ENCODE data around the gene RIN1. TPM values are rescaled to one million over a fixed set of nuclear protein-coding genes. Genes with fewer than 3 reads are reported as not detected.

RIN1 gene
- polyA plus RNA-seq, 1 experiment = 6.7 TPM

DNA sequence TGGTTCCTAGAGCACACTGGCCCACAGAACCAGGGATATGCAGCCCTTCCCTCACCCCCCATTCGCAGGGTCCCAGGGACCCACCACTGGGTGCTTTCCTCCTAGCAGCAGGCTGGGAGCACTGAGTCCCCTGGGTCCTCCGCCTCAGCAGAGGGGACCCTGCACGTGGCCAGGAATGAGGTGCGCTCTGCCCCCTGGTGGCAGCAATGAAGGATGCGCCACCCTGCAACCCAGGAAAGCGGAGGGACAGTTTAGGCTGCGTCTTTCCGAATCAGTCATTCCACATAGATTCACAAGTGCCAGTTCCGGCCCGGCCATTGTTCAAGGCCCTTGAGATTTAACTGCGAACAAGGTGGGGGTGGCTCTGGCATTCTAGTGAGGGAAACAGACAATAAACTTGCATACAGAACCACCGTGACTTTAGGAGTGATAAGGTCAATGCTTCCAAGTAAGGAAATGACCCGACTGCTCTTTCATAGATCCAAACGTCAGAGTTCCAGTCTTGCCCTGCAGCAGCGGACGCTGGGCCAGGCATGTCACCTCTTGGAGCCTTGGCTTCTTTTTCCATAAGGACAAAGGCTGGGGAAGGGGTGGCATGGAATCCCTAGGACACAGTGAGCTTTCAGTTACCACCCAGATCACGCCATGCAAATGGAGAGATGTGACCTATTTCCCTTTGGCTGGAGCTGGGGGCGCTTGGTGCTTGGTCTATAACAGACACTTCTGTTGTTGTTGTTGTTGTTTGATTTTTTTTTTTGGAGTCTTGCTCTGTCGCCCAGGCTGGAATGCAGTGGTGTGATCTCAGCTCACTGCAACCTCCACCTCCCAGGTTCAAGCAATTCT is 7.7 kb downstream of the RIN1 start:
- Histone ChIP-seq H3K27me3 (ENCODE audit: control insufficient read depth, insufficient read depth, low read length) (no peaks in the 10 kb centered on the region), H3K9me3 (ENCODE audit: control insufficient read depth, insufficient read depth, low read length) (no peaks in the 10 kb centered on the region), H3K27ac (ENCODE audit: low read depth, low read length) (peak overlapping the region; percentile 89), H3K4me3 (ENCODE audit: low read depth, low read length) (no peak overlapping the region)
- no peak for DNase-seq (ENCODE audit: low read depth, low spot score)
- TF ChIP-seq, protein P1, sequence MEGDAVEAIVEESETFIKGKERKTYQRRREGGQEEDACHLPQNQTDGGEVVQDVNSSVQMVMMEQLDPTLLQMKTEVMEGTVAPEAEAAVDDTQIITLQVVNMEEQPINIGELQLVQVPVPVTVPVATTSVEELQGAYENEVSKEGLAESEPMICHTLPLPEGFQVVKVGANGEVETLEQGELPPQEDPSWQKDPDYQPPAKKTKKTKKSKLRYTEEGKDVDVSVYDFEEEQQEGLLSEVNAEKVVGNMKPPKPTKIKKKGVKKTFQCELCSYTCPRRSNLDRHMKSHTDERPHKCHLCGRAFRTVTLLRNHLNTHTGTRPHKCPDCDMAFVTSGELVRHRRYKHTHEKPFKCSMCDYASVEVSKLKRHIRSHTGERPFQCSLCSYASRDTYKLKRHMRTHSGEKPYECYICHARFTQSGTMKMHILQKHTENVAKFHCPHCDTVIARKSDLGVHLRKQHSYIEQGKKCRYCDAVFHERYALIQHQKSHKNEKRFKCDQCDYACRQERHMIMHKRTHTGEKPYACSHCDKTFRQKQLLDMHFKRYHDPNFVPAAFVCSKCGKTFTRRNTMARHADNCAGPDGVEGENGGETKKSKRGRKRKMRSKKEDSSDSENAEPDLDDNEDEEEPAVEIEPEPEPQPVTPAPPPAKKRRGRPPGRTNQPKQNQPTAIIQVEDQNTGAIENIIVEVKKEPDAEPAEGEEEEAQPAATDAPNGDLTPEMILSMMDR (IDR thresholded peaks at IDR 0.05; ENCODE audit: low read depth, low read length) = peak; percentile 94
- POLR2A ChIA-PET = interaction anchor here (0.8 to 1.4 kb wide), 2 partner anchors 12 to 16 kb away, joined by 10 to 18 read pairs; partner anchors contain the start of gene CD248
- CTCF ChIA-PET = interaction anchor here (0.7 to 6.0 kb wide), 6 partner anchors 11 to 635 kb away, joined by 3 to 62 read pairs (median 4); no protein-coding TSS in a partner anchor

DNA sequence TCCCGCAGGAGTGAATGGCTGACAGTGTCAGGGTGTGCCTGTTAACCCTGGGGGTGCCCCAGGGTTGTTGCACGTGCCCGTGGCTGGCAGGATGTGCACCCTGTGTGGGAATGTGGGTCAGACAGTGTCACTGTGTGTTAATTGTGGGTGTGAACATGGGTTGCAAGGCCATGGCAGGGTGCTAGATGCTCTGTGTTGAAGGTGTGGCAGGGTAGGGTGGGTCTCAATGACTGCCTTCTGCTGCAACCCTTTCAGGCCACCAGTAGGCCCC is 8.3 kb downstream of the RIN1 start:
- peak overlapping the region; percentile 89 for H3K27ac ChIP-seq (ENCODE audit: low read depth, low read length)
- no peaks in the 10 kb centered on the region for H3K27me3 ChIP-seq (ENCODE audit: control insufficient read depth, insufficient read depth, low read length)
- no peak for DNase-seq (ENCODE audit: low read depth, low spot score)
- ChIA-PET POLR2A (no interaction called here), CTCF (no interaction called here)
- no peaks in the 10 kb centered on the region for H3K9me3 ChIP-seq (ENCODE audit: control insufficient read depth, insufficient read depth, low read length)
- TF ChIP-seq, protein P1 (IDR thresholded peaks at IDR 0.05; ENCODE audit: low read depth, low read length) = no peak
- no peak overlapping the region for H3K4me3 ChIP-seq (ENCODE audit: low read depth, low read length)

DNA sequence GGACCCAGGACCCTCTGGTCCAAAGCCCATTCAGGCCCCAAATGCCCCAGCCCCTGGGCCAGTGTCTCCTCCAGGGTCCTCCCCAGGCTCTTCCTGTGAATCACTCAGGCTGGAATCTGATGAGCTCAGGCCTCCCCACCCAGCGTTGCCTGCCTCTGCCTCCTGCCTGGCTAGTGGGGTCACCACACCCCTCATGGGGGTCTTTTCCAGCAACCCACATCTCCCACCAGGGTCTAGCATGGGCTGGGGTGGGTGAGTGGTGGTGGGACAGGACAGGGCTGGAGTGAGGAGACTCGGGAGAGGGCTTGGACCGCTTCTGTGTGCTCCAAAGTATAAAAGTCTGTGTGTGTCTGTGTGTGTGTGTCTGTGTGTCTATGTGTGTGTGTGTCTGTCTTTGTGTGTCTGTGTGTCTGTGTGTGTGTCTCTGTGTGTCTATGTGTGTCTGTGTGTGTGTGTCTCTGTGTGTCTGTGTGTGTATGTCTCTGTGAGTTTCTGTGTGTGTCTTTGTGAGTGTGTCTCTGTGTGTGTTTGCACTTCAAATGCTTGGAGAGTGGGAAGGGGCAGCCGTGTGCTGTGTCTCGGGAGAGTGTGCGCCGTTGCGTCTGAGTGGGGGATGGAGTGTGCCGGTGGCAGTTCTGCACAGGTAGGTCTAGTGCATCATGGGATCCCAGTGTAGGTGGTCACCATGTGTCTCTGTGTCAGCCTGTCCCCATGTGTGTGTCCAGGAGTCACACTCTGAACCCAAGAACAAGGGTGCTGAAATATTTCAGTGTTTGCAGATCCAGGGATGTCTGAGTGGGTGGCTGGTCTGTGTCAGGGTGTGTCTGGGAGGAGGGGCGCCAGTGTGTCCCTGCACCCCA is 8.8 kb downstream of the RIN1 start:
- TF ChIP-seq, protein P1 (IDR thresholded peaks at IDR 0.05; ENCODE audit: low read depth, low read length) = 0 out of 2 replicates have a peak, but pooled peaks have one; percentile 25
- DNase-seq (ENCODE audit: low read depth, low spot score) = no peak
- ChIA-PET POLR2A (interaction anchor here (0.6 to 1.8 kb wide), 8 partner anchors 9 to 139 kb away, joined by 3 to 28 read pairs (median 4); partner anchors contain the start of genes BRMS1, CD248 and RIN1), CTCF (interaction anchor here (0.8 to 1.6 kb wide), 4 partner anchors 9 to 16 kb away, joined by 5 to 14 read pairs (median 8); partner anchors contain the start of genes CD248 and RIN1)
- Histone ChIP-seq H3K27ac (ENCODE audit: low read depth, low read length) (peak overlapping the region; percentile 89), H3K4me3 (ENCODE audit: low read depth, low read length) (no peak overlapping the region), H3K27me3 (ENCODE audit: control insufficient read depth, insufficient read depth, low read length) (no peaks in the 10 kb centered on the region), H3K9me3 (ENCODE audit: control insufficient read depth, insufficient read depth, low read length) (no peaks in the 10 kb centered on the region; the same call in 1 of the 2 replicates)

DNA sequence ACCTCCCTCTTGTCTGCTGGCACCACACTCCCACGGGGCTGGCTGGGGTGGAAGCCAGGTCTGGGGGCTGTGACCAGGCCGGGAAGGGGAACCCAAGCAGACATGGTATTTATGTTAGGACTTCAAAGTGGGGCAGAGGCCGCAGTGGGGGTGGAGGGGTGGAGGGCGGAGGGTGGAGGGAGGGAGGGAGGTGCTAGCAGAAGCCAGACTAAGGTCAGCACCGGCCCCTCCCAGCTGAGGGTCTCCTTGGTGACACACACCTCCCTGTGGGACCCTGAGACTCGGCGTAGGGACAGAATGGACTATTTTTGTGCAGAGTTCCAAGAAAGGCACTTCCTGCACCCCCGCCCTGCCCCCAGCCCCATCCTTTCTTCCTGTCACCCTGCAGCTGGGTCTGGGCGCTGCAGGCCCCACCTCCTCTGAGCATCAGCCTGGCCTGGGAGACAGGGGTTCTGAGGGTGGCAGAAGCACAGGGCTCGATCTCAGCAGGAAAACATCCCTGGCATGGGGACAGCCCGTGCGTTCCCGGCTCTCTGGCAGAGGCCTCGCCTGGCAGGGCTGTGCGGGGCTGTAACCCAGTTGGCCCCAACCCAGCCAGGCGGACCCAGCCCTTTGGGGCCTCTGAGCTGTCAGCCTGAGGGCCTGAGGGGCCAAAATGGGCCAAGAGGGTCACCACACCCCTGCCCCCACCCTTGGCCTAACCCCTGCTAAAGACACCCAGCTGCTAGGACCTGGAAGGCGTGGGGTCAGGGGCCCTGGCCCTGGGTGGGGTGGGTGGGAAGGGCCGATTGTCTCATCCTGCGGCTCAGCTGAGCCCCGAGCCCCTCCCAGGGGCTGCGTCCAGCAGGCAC is 9.7 kb downstream of the RIN1 start:
- ChIA-PET POLR2A (interaction anchor here (0.6 to 1.8 kb wide), 8 partner anchors 9 to 140 kb away, joined by 3 to 28 read pairs (median 4); partner anchors contain the start of genes BRMS1, CD248 and RIN1), CTCF (interaction anchor here (0.8 to 1.6 kb wide), 4 partner anchors 9 to 15 kb away, joined by 5 to 14 read pairs (median 8); partner anchors contain the start of genes CD248 and RIN1)
- H3K4me3 ChIP-seq (ENCODE audit: low read depth, low read length) = no peak overlapping the region
- H3K27ac ChIP-seq (ENCODE audit: low read depth, low read length) = peak overlapping the region; percentile 89
- no peaks in the 10 kb centered on the region; the same call in 1 of the 2 replicates for H3K9me3 ChIP-seq (ENCODE audit: control insufficient read depth, insufficient read depth, low read length)
- TF ChIP-seq, protein P1 (IDR thresholded peaks at IDR 0.05; ENCODE audit: low read depth, low read length) = no peak
- no peak for DNase-seq (ENCODE audit: low read depth, low spot score)
- no peaks in the 10 kb centered on the region for H3K27me3 ChIP-seq (ENCODE audit: control insufficient read depth, insufficient read depth, low read length)

Measured in AG04450 (cell line).